ENCODE data around the gene APPBP2. TPM values are rescaled to one million over a fixed set of nuclear protein-coding genes. Genes with fewer than 3 reads are reported as not detected.

The APPBP2 gene
- total RNA-seq, 1 experiment from 2014 or later, result 25.3 TPM

GRCh38 chr17:60565233-60565632 lies 39.2 kb upstream of the APPBP2 start:
- Mint-ChIP-seq H3K4me1 (ENCODE audit: low read depth, unreplicated experiment) (peaks cover 7% of the 10 kb centered on the region), H3K27ac (ENCODE audit: unreplicated experiment) (no peak overlapping the region), H3K4me3 (ENCODE audit: unreplicated experiment) (no peak overlapping the region), H3K27me3 (ENCODE audit: insufficient read depth, unreplicated experiment) (no peaks in the 10 kb centered on the region), H3K9me3 (ENCODE audit: unreplicated experiment) (no peaks in the 10 kb centered on the region), H3K36me3 (ENCODE audit: insufficient read depth, unreplicated experiment) (peaks cover 5% of the 10 kb centered on the region)
- intact Hi-C loops (cut with micrococcal nuclease; ENCODE audit: unreplicated experiment), result no loop called here
- no peak for TF ChIP-seq CTCF (IDR thresholded peaks at IDR 0.05; ENCODE audit: insufficient read depth in 1 of 2, low read depth in 1 of 2, low read length in 1 of 2, severe bottlenecking in 1 of 2, unreplicated experiment in 1 of 2)
- no peak overlapping the region for H3K4me3 ChIP-seq (ENCODE audit: low read depth, low read length)
- CTCF ChIA-PET, result interaction anchor here (0.7 kb wide), 2 partner anchors 229 to 334 kb away, joined by 4 to 7 read pairs; no protein-coding TSS in a partner anchor
- H3K9me3 ChIP-seq, result peaks cover 2% of the 10 kb centered on the region; the same call in 1 of the 2 replicates
- no peaks in the 10 kb centered on the region for H3K36me3 ChIP-seq (ENCODE audit: control insufficient read depth, insufficient read depth, low read length)
- BruUV-seq (replicated peaks), result no TSS peak
- no peak for DNase-seq
- H3K27me3 ChIP-seq (replicated peaks; ENCODE audit: control insufficient read depth, insufficient read depth, low read length), result no peaks in the 10 kb centered on the region
- no peaks in the 10 kb centered on the region for H3K4me1 ChIP-seq
- POLR2A ChIA-PET, result no interaction called here

GRCh38 chr17:60563743-60564142 lies 37.7 kb upstream of the APPBP2 start:
- POLR2A ChIA-PET, result no interaction called here
- TF ChIP-seq CTCF (IDR thresholded peaks at IDR 0.05; ENCODE audit: insufficient read depth in 1 of 2, low read depth in 1 of 2, low read length in 1 of 2, severe bottlenecking in 1 of 2, unreplicated experiment in 1 of 2), result no peak
- Mint-ChIP-seq H3K36me3 (ENCODE audit: insufficient read depth, unreplicated experiment) (peaks cover 5% of the 10 kb centered on the region), H3K27ac (ENCODE audit: unreplicated experiment) (no peak overlapping the region), H3K9me3 (ENCODE audit: unreplicated experiment) (peaks cover 3% of the 10 kb centered on the region), H3K4me3 (ENCODE audit: unreplicated experiment) (no peak overlapping the region), H3K27me3 (ENCODE audit: insufficient read depth, unreplicated experiment) (no peaks in the 10 kb centered on the region), H3K4me1 (ENCODE audit: low read depth, unreplicated experiment) (no peaks in the 10 kb centered on the region)
- H3K9me3 ChIP-seq, result peaks cover 2% of the 10 kb centered on the region; the same call in 1 of the 2 replicates
- intact Hi-C loops (cut with micrococcal nuclease; ENCODE audit: unreplicated experiment), result no loop called here
- no TSS peak for BruUV-seq (replicated peaks)
- H3K4me1 ChIP-seq, result no peaks in the 10 kb centered on the region
- H3K27me3 ChIP-seq (replicated peaks; ENCODE audit: control insufficient read depth, insufficient read depth, low read length), result no peaks in the 10 kb centered on the region
- no peak overlapping the region for H3K4me3 ChIP-seq (ENCODE audit: low read depth, low read length)
- CTCF ChIA-PET, result no interaction called here
- DNase-seq, result no peak
- H3K36me3 ChIP-seq (ENCODE audit: control insufficient read depth, insufficient read depth, low read length), result no peaks in the 10 kb centered on the region

- intact Hi-C loops (cut with micrococcal nuclease; ENCODE audit: unreplicated experiment), result no loop called here
- H3K27me3 Mint-ChIP-seq (ENCODE audit: insufficient read depth, unreplicated experiment), result no peaks in the 10 kb centered on the region
Measured at GRCh38 chr17:60562421-60562820, 36.4 kb upstream of the APPBP2 start.

More at GRCh38 chr17:60562421-60562820, 36.4 kb upstream of the APPBP2 start:
- Histone ChIP-seq H3K36me3 (ENCODE audit: control insufficient read depth, insufficient read depth, low read length) (no peaks in the 10 kb centered on the region), H3K27me3 (replicated peaks; ENCODE audit: control insufficient read depth, insufficient read depth, low read length) (no peaks in the 10 kb centered on the region), H3K4me3 (ENCODE audit: low read depth, low read length) (no peak overlapping the region), H3K9me3 (peaks cover 12% of the 10 kb centered on the region), H3K4me1 (no peaks in the 10 kb centered on the region)
- H3K4me1 Mint-ChIP-seq (ENCODE audit: low read depth, unreplicated experiment), result no peaks in the 10 kb centered on the region
- no peaks in the 10 kb centered on the region for H3K36me3 Mint-ChIP-seq (ENCODE audit: insufficient read depth, unreplicated experiment)
- TF ChIP-seq CTCF (IDR thresholded peaks at IDR 0.05; ENCODE audit: insufficient read depth in 1 of 2, low read depth in 1 of 2, low read length in 1 of 2, severe bottlenecking in 1 of 2, unreplicated experiment in 1 of 2), result no peak
- no peak for DNase-seq
- CTCF ChIA-PET, result no interaction called here
- H3K27ac Mint-ChIP-seq (ENCODE audit: unreplicated experiment), result no peak overlapping the region
- no TSS peak for BruUV-seq (replicated peaks)
- H3K9me3 Mint-ChIP-seq (ENCODE audit: unreplicated experiment), result peaks cover 17% of the 10 kb centered on the region
- POLR2A ChIA-PET, result interaction anchor here (0.7 kb wide), 1 partner anchor 11 kb away, joined by 3 read pairs; no protein-coding TSS in a partner anchor
- H3K4me3 Mint-ChIP-seq (ENCODE audit: unreplicated experiment), result no peak overlapping the region

Data from Caco-2 (cell line).